ENCODE results near the gene ATG16L1.

GRCh38 chr2:233247744-233248143 lies 3.7 kb upstream of the ATG16L1 start:
- TF ChIP-seq, protein P1, sequence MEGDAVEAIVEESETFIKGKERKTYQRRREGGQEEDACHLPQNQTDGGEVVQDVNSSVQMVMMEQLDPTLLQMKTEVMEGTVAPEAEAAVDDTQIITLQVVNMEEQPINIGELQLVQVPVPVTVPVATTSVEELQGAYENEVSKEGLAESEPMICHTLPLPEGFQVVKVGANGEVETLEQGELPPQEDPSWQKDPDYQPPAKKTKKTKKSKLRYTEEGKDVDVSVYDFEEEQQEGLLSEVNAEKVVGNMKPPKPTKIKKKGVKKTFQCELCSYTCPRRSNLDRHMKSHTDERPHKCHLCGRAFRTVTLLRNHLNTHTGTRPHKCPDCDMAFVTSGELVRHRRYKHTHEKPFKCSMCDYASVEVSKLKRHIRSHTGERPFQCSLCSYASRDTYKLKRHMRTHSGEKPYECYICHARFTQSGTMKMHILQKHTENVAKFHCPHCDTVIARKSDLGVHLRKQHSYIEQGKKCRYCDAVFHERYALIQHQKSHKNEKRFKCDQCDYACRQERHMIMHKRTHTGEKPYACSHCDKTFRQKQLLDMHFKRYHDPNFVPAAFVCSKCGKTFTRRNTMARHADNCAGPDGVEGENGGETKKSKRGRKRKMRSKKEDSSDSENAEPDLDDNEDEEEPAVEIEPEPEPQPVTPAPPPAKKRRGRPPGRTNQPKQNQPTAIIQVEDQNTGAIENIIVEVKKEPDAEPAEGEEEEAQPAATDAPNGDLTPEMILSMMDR (conservative IDR thresholded peaks at IDR 0.05; ENCODE audit: low read depth, low read length) = no peak
- TF ChIP-seq POLR2A (IDR thresholded peaks at IDR 0.05; ENCODE audit: low read depth, low read length) = no peak
- TF ChIP-seq BHLHE40 (IDR thresholded peaks at IDR 0.05; ENCODE audit: low read depth, low read length) = no peak
- no peak for TF ChIP-seq MXI1 (IDR thresholded peaks at IDR 0.05; ENCODE audit: borderline replicate concordance, low read depth, low read length)

All from IMR-90 (cell line).